OCI-LY7 (cell line): ENCODE results near the gene RNF157. TPM values are rescaled to one million over a fixed set of nuclear protein-coding genes. Genes with fewer than 3 reads are reported as not detected.

Experiments
- BruUV-seq: library from RNA; stranded (reverse); fragments of 400-500 nt; replicated peaks from 2 replicates; lab custom pipeline; 2021; lab: Mats Ljungman, UMichigan
- CTCF ChIA-PET: fragments of 300-600 bp; sonication (Branson Sonifier 250); formaldehyde crosslinking; loops from one replicate; lab custom pipeline; 2022; ENCODE audit warnings: antibody characterized with exemption; ENCODE audit not compliant: unreplicated experiment; lab: Charles Lee
- POLR2A ChIA-PET: fragments of 300-600 bp; sonication (Branson Sonifier 250); formaldehyde crosslinking; loops from one replicate; lab custom pipeline; 2022; ENCODE audit warnings: antibody characterized with exemption; lab: Charles Lee
- DNase-seq: peaks from one replicate; pipeline ENCODE4 v3.0.0-alpha.2; 2015; ENCODE audit warnings: low spot score
- H2AFZ ChIP-seq: fragments of 200-600 bp; sonication (generic), shearing (Covaris generic); 2 replicates; pipeline ENCODE4 v1.6.1; 2014; ENCODE audit warnings: mild to moderate bottlenecking, antibody characterized with exemption, low read length, moderate library complexity
- H3K27ac ChIP-seq: fragments of 200-600 bp; sonication (generic); 2 replicates; pipeline ENCODE4 v1.5.1; 2014; ENCODE audit warnings: mixed run types, low read depth, mild to moderate bottlenecking, moderate library complexity, low read length, inconsistent platforms; ENCODE audit not compliant: poor library complexity, severe bottlenecking
- H3K36me3 ChIP-seq: fragments of 200-600 bp; sonication (generic); 2 replicates; pipeline ENCODE4 v1.6.1; 2014; ENCODE audit warnings: mild to moderate bottlenecking, antibody characterized with exemption, low read length, moderate library complexity, mixed read lengths; ENCODE audit not compliant: insufficient read depth
- H3K4me1 ChIP-seq: fragments of 200-600 bp; sonication (generic); 2 replicates; pipeline ENCODE4 v1.5.1; 2014; ENCODE audit warnings: mild to moderate bottlenecking, low read length; ENCODE audit not compliant: insufficient read depth, poor library complexity, severe bottlenecking
- H3K4me2 ChIP-seq: fragments of 200-600 bp; sonication (generic); 2 replicates; pipeline ENCODE4 v1.6.1; 2014; ENCODE audit warnings: mild to moderate bottlenecking, low read length
- H3K4me3 ChIP-seq: fragments of 200-600 bp; sonication (generic); 2 replicates; pipeline ENCODE4 v1.5.1; 2014; ENCODE audit warnings: mild to moderate bottlenecking, low read depth, low read length; ENCODE audit not compliant: poor library complexity, severe bottlenecking
- H3K79me2 ChIP-seq: fragments of 200-600 bp; sonication (generic); 2 replicates; pipeline ENCODE4 v1.6.1; 2016; ENCODE audit warnings: low read depth, mild to moderate bottlenecking, low read length, moderate library complexity, mixed read lengths; ENCODE audit not compliant: insufficient read depth
- H3K9me2 ChIP-seq: fragments of 200-600 bp; sonication (generic); 2 replicates; pipeline ENCODE4 v1.6.1; 2016; ENCODE audit warnings: mild to moderate bottlenecking, low read length, mixed read lengths; ENCODE audit not compliant: insufficient read depth
- H3K9me3 ChIP-seq: fragments of 200-600 bp; sonication (generic); 2 replicates; pipeline ENCODE4 v1.6.1; 2014; ENCODE audit warnings: mild to moderate bottlenecking, mixed run types, low read length, mixed read lengths
- H4K20me1 ChIP-seq: fragments of 200-600 bp; sonication (generic); 2 replicates; pipeline ENCODE4 v1.6.1; 2014; ENCODE audit warnings: mild to moderate bottlenecking, antibody characterized with exemption, low read length, moderate library complexity, mixed read lengths; ENCODE audit not compliant: insufficient read depth
- CTCF ChIP-seq: fragments of 200-600 bp; sonication (generic); conservative IDR thresholded peaks from 2 replicates; pipeline ENCODE4 v1.5.1; 2014; ENCODE audit warnings: mild to moderate bottlenecking, antibody characterized with exemption, low read length, moderate library complexity, mixed read lengths
- EZH2phosphoT487 ChIP-seq: fragments of 200-600 bp; sonication (generic); IDR thresholded peaks from 2 replicates; pipeline ENCODE4 v1.6.1; 2018; ENCODE audit warnings: low read depth, borderline replicate concordance, mild to moderate bottlenecking, mixed run types, antibody characterized with exemption, low read length, moderate library complexity, mixed read lengths
- intact Hi-C: fragments of 100-400 bp; cut with micrococcal nuclease; formaldehyde crosslinking; loops from one replicate; pipeline ENCODE4 v1.10.0; 2022; ENCODE audit not compliant: unreplicated experiment
- total RNA-seq, 2 experiments: library from RNA; depleted of rRNA in 1 of 2; stranded (reverse); fragments of >200 nt in 1 of 2; shearing (Covaris generic) in 1 of 2; gene quantifications; 2 replicates each; pipeline ENCODE4 v1.2.3, GENCODE V29; 2014 to 2022

Gene RNF157
- total RNA-seq, 2 experiments from 2014 or later, result 0.28 to 1.3 TPM

- Histone ChIP-seq H3K9me2 (no peaks in the 10 kb centered on the region), H3K4me1 (peaks cover 22% of the 10 kb centered on the region), H3K79me2 (no peaks in the 10 kb centered on the region), H3K4me2 (no peak overlapping the region), H3K36me3 (no peaks in the 10 kb centered on the region), H2AFZ (no peak overlapping the region), H4K20me1 (no peaks in the 10 kb centered on the region), H3K27ac (no peak overlapping the region), H3K9me3 (no peaks in the 10 kb centered on the region), H3K4me3 (no peak overlapping the region)
- ChIA-PET CTCF (no interaction called here), POLR2A (no interaction called here)
- no peak for DNase-seq
- intact Hi-C loops, result no loop called here
- no peak for TF ChIP-seq CTCF
- no peak for TF ChIP-seq EZH2phosphoT487
- BruUV-seq, result no TSS peak
Observed at GRCh38 chr17:76131692-76132573, 108.4 kb downstream of the RNF157 start.

DNA sequence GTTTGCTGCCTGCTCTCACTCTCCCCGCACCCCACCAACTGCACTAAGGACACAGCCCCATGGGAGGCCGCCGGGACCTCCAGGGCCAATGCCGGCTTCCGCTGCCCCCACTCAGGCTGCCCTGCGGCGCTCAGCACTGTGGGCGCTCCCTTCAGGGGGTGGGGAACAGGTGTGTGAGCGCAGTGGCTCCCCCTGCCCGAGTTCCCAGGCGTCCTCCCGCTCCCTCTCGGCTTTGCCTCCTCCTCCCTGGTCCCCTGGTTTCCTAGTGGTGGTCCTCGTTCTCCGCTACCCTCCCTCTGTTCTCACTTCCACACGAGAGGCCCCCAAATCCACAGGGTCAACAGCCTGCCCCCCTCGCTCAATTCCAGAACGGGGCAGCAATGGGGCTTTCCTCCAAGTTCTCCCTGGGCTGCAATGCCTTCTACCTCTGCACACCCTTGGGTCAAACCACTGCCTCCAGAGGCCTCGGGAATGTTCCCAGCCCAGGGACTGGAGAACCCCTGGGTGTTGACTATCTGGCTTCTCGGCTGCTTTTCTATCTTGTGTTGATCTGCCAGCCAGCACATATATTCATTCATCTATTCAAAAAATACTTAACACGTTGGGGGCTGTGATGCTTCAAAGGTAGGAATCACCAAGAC, 109.1 kb downstream of the RNF157 start:
- peaks cover 22% of the 10 kb centered on the region for H3K4me1 ChIP-seq
- H3K9me2 ChIP-seq, result no peaks in the 10 kb centered on the region
- H3K4me2 ChIP-seq, result no peak overlapping the region
- no peak overlapping the region for H2AFZ ChIP-seq
- intact Hi-C loops, result no loop called here
- CTCF ChIA-PET, result interaction anchor here (0.5 to 0.6 kb wide), 2 partner anchors 18 to 149 kb away, joined by 3 read pairs; no protein-coding TSS in a partner anchor
- TF ChIP-seq EZH2phosphoT487 (no peak), CTCF (no peak)
- no peak overlapping the region for H3K4me3 ChIP-seq
- POLR2A ChIA-PET, result interaction anchor here (0.9 kb wide), 1 partner anchor 132 kb away, joined by 4 read pairs; no protein-coding TSS in a partner anchor
- no peaks in the 10 kb centered on the region for H4K20me1 ChIP-seq
- DNase-seq, result no peak
- H3K36me3 ChIP-seq, result no peaks in the 10 kb centered on the region
- no peaks in the 10 kb centered on the region for H3K79me2 ChIP-seq
- no TSS peak for BruUV-seq
- H3K9me3 ChIP-seq, result no peaks in the 10 kb centered on the region
- no peak overlapping the region for H3K27ac ChIP-seq
